Vagina (tissue), 2 donors: ENCODE data around the gene LTF.
"Not testable (repeated sequence)": the region's sequence is repeated elsewhere in the genome, so short reads cannot be mapped to it uniquely, and the experiment has no call there.

Experiments used
- POLR2A ChIP-seq, 2 donors: fragments of 450-650 bp; IDR thresholded peaks; one replicate each; pipeline ENCODE4 v1.6.1; 2017; ENCODE audit warnings: antibody characterized with exemption in 2 of 2, mild to moderate bottlenecking in 2 of 2, moderate library complexity in 2 of 2
- POLR2AphosphoS5 ChIP-seq, 2 donors: sonication (generic); formaldehyde crosslinking; IDR thresholded peaks; one replicate each; pipeline ENCODE4 v1.9.0; 2017; ENCODE audit warnings: antibody characterized with exemption in 2 of 2, mild to moderate bottlenecking in 2 of 2, low read depth in 1 of 2; ENCODE audit not compliant: insufficient read depth in 1 of 2
- TF ChIP-seq, protein P1 (sequence below), 3 experiments: fragments of 450-650 bp in 2 of 3; fragments of 200-600 bp in 1 of 3; sonication (generic) in 1 of 3; IDR thresholded peaks; one replicate each; pipeline ENCODE4 v1.5.1; 2017 to 2019; ENCODE audit warnings: antibody characterized with exemption in 3 of 3, mild to moderate bottlenecking in 2 of 3, moderate library complexity in 2 of 3

DNA sequence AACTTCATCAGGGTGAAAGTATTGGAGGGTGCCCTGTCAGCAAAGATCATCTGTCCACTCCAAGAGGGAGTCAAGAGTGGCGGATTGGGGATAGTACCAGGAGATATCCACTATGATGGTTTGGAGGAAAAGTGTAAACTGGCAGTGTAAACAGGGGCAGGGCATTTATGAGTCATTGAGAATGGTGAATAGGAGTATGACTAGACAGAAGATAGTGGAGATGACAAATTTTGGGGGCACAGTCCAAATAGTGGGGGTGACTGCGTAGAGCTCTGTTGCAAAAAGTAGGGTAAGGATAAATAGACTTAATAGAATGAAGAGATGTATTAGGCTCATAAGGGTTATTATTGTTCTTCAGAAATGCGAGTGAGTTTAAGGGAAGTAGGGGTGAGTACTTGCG lies 75.9 kb downstream of the LTF start:
- TF ChIP-seq, protein P1, sequence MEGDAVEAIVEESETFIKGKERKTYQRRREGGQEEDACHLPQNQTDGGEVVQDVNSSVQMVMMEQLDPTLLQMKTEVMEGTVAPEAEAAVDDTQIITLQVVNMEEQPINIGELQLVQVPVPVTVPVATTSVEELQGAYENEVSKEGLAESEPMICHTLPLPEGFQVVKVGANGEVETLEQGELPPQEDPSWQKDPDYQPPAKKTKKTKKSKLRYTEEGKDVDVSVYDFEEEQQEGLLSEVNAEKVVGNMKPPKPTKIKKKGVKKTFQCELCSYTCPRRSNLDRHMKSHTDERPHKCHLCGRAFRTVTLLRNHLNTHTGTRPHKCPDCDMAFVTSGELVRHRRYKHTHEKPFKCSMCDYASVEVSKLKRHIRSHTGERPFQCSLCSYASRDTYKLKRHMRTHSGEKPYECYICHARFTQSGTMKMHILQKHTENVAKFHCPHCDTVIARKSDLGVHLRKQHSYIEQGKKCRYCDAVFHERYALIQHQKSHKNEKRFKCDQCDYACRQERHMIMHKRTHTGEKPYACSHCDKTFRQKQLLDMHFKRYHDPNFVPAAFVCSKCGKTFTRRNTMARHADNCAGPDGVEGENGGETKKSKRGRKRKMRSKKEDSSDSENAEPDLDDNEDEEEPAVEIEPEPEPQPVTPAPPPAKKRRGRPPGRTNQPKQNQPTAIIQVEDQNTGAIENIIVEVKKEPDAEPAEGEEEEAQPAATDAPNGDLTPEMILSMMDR (IDR thresholded peaks at IDR 0.05): not testable (repeated sequence)
- not testable (repeated sequence) for TF ChIP-seq POLR2A (IDR thresholded peaks at IDR 0.05); POLR2AphosphoS5 (IDR thresholded peaks at IDR 0.05; ENCODE audit: insufficient read depth in 1 of 2, low read depth in 1 of 2)
